Mesendoderm (in vitro differentiated cells): ENCODE measurements around the gene SDR39U1.

Source experiments
- DNase-seq: peaks from one replicate; pipeline ENCODE4 v3.0.0; 2013
- H2AK5ac ChIP-seq: 2 replicates; pipeline ENCODE4 v1.6.1; 2013; ENCODE audit warnings: low read length, inconsistent platforms
- H2BK120ac ChIP-seq: 2 replicates; pipeline ENCODE4 v1.6.1; 2013; ENCODE audit warnings: low read depth, mild to moderate bottlenecking, low read length, moderate library complexity, mixed read lengths
- H2BK15ac ChIP-seq: replicated peaks from 2 replicates; pipeline ENCODE4 v1.6.1; 2013; ENCODE audit warnings: low read depth, mild to moderate bottlenecking, moderate library complexity
- H2BK5ac ChIP-seq: 2 replicates; pipeline ENCODE4 v1.6.1; 2013; ENCODE audit warnings: low read length, inconsistent platforms
- H3K18ac ChIP-seq: 2 replicates; pipeline ENCODE4 v1.6.1; 2013; ENCODE audit warnings: mild to moderate bottlenecking, low read length, mixed read lengths
- H3K23ac ChIP-seq: one replicate; pipeline ENCODE4 v1.6.1; 2013; ENCODE audit warnings: low read length
- H3K27ac ChIP-seq: 2 replicates; pipeline ENCODE4 v1.5.1; 2013; ENCODE audit warnings: low read depth, mild to moderate bottlenecking, inconsistent platforms, low read length, moderate library complexity
- H3K27me3 ChIP-seq: 2 replicates; pipeline ENCODE4 v1.6.1; 2013; ENCODE audit warnings: low read length, control low read depth, mild to moderate bottlenecking, inconsistent platforms; ENCODE audit not compliant: insufficient read depth, poor library complexity
- H3K36me3 ChIP-seq: 2 replicates; pipeline ENCODE4 v1.6.1; 2013; ENCODE audit warnings: low read length, inconsistent platforms; ENCODE audit not compliant: control insufficient read depth, insufficient read depth
- H3K4ac ChIP-seq: one replicate; pipeline ENCODE4 v1.6.1; 2013; ENCODE audit warnings: low read depth, mild to moderate bottlenecking, low read length, moderate library complexity
- H3K4me1 ChIP-seq: 2 replicates; pipeline ENCODE4 v1.6.1; 2013; ENCODE audit warnings: low read depth, low read length, inconsistent platforms; ENCODE audit not compliant: control insufficient read depth
- H3K4me2 ChIP-seq: 2 replicates; pipeline ENCODE4 v1.6.1; 2013; ENCODE audit warnings: low read length
- H3K4me3 ChIP-seq: 2 replicates; pipeline ENCODE4 v1.5.1; 2013; ENCODE audit warnings: mild to moderate bottlenecking, low read length
- H3K56ac ChIP-seq: one replicate; pipeline ENCODE4 v1.6.1; 2013; ENCODE audit warnings: low read length
- H3K79me1 ChIP-seq: 2 replicates; pipeline ENCODE4 v1.6.1; 2013; ENCODE audit warnings: low read length, inconsistent platforms
- H3K79me2 ChIP-seq: 2 replicates; pipeline ENCODE4 v1.6.1; 2013; ENCODE audit warnings: mild to moderate bottlenecking, low read length; ENCODE audit not compliant: control insufficient read depth, insufficient read depth
- H3K9ac ChIP-seq: 2 replicates; pipeline ENCODE4 v1.6.1; 2013; ENCODE audit warnings: low read length, inconsistent platforms
- H4K5ac ChIP-seq: one replicate; pipeline ENCODE4 v1.6.1; 2013; ENCODE audit warnings: low read length
- H4K8ac ChIP-seq: one replicate; pipeline ENCODE4 v1.6.1; 2013; ENCODE audit warnings: low read depth, mild to moderate bottlenecking, control low read depth, low read length, moderate library complexity
- WGBS: extraction: QIAGEN DNeasy Blood & Tissue Kit; methylation state at CpG from one replicate; pipeline ENCODE4 v1.1.7; 2013; ENCODE audit warnings: low lambda C conversion rate, missing lambda C conversion rate; ENCODE audit not compliant: insufficient coverage; ENCODE audit errors: extremely low coverage; 5-methylcytosine and 5-hydroxymethylcytosine counted together

Gene SDR39U1

GRCh38 chr14:24432259-24433131, 10.1 kb downstream of the SDR39U1 start:
- peak overlapping the region; percentile 73 for H3K56ac ChIP-seq
- no peak overlapping the region for H2BK15ac ChIP-seq
- DNase-seq: no peak
- H2BK120ac ChIP-seq: no peak overlapping the region
- WGBS: no CpG with 5 or more reads among the region's 24 CpGs
- H3K9ac ChIP-seq: no peak overlapping the region
- no peak overlapping the region for H3K4ac ChIP-seq
- H3K27ac ChIP-seq: no peak overlapping the region
- H3K27me3 ChIP-seq: no peaks in the 10 kb centered on the region
- H3K4me2 ChIP-seq: no peak overlapping the region
- H2AK5ac ChIP-seq: no peak overlapping the region
- no peak overlapping the region for H3K23ac ChIP-seq
- no peak overlapping the region for H4K5ac ChIP-seq
- H3K79me1 ChIP-seq: no peaks in the 10 kb centered on the region
- no peak overlapping the region for H3K18ac ChIP-seq
- no peaks in the 10 kb centered on the region for H3K79me2 ChIP-seq
- H3K36me3 ChIP-seq: no peaks in the 10 kb centered on the region
- no peak overlapping the region for H3K4me3 ChIP-seq
- H4K8ac ChIP-seq: no peak overlapping the region
- H3K4me1 ChIP-seq: peaks cover 2% of the 10 kb centered on the region
- no peak overlapping the region for H2BK5ac ChIP-seq

- Histone ChIP-seq H3K4me2 (no peak overlapping the region), H3K79me1 (no peaks in the 10 kb centered on the region), H3K4ac (no peak overlapping the region), H3K36me3 (no peaks in the 10 kb centered on the region), H4K5ac (no peak overlapping the region), H3K79me2 (no peaks in the 10 kb centered on the region), H3K18ac (no peak overlapping the region), H3K4me1 (peaks cover 2% of the 10 kb centered on the region), H3K56ac (peak overlapping the region; percentile 73), H2BK5ac (no peak overlapping the region), H3K23ac (no peak overlapping the region), H2AK5ac (no peak overlapping the region), H2BK15ac (no peak overlapping the region), H2BK120ac (no peak overlapping the region), H3K27ac (no peak overlapping the region), H3K27me3 (no peaks in the 10 kb centered on the region), H3K9ac (no peak overlapping the region), H4K8ac (no peak overlapping the region), H3K4me3 (no peak overlapping the region)
- DNase-seq: peak; percentile 97
- no CpG with 5 or more reads among the region's 15 CpGs for WGBS
Observed at GRCh38 chr14:24431569-24432258, 10.9 kb downstream of the SDR39U1 start.

- H2BK120ac ChIP-seq: no peak overlapping the region
- peak overlapping the region; percentile 74 for H3K9ac ChIP-seq
- no peak overlapping the region for H3K4ac ChIP-seq
- H4K8ac ChIP-seq: no peak overlapping the region
- DNase-seq: peak; percentile 46
- no peaks in the 10 kb centered on the region for H3K79me1 ChIP-seq
- no peak overlapping the region for H2BK15ac ChIP-seq
- no peak overlapping the region for H3K27ac ChIP-seq
- no peak overlapping the region for H2BK5ac ChIP-seq
- H3K23ac ChIP-seq: no peak overlapping the region
- H4K5ac ChIP-seq: no peak overlapping the region
- H3K56ac ChIP-seq: peak overlapping the region; percentile 96
- no peaks in the 10 kb centered on the region for H3K27me3 ChIP-seq
- H3K18ac ChIP-seq: peak overlapping the region; percentile 91
- H3K36me3 ChIP-seq: no peaks in the 10 kb centered on the region
- no peaks in the 10 kb centered on the region for H3K79me2 ChIP-seq
- H3K4me3 ChIP-seq: peak overlapping the region; percentile 61
- peaks cover 2% of the 10 kb centered on the region for H3K4me1 ChIP-seq
- no CpG with 5 or more reads among the region's 19 CpGs for WGBS
- no peak overlapping the region for H2AK5ac ChIP-seq
- H3K4me2 ChIP-seq: peak overlapping the region; percentile 85
Observed at GRCh38 chr14:24430682-24431568, 11.7 kb downstream of the SDR39U1 start.

- WGBS: no CpG with 5 or more reads among the region's 28 CpGs
- DNase-seq: peak; percentile 79
- Histone ChIP-seq H3K56ac (peak overlapping the region; percentile 96), H2BK15ac (no peak overlapping the region), H3K23ac (no peak overlapping the region), H3K79me1 (no peaks in the 10 kb centered on the region), H3K27ac (peak overlapping the region; percentile 62), H2BK120ac (no peak overlapping the region), H3K36me3 (no peaks in the 10 kb centered on the region), H3K27me3 (no peaks in the 10 kb centered on the region), H2AK5ac (no peak overlapping the region), H3K18ac (peak overlapping the region; percentile 91), H2BK5ac (no peak overlapping the region), H4K8ac (no peak overlapping the region), H3K9ac (peak overlapping the region; percentile 74), H3K4me2 (peak overlapping the region; percentile 85), H3K4ac (no peak overlapping the region), H4K5ac (no peak overlapping the region), H3K4me1 (peaks cover 2% of the 10 kb centered on the region), H3K79me2 (no peaks in the 10 kb centered on the region), H3K4me3 (peak overlapping the region; percentile 61)
Observed at GRCh38 chr14:24430143-24430681, 12.4 kb downstream of the SDR39U1 start.

GRCh38 chr14:24429395-24430142, 13.0 kb downstream of the SDR39U1 start, which contains the start of the genes CBLN3 and KHNYN:
CBLN3 (minus strand) TSS chr14:24429668; CDS start chr14:24429054, 614 bp downstream.
KHNYN (plus strand) TSS chr14:24429954; CDS start chr14:24430731, 777 bp downstream.
- peak within 1 kb of the TSS; percentile 2 for H4K8ac ChIP-seq
- peak within 1 kb of the TSS; percentile 96 for H3K56ac ChIP-seq
- peak within 1 kb of the TSS; percentile 45 for H2BK5ac ChIP-seq
- peak within 1 kb of the TSS; percentile 62 for H3K27ac ChIP-seq
- no peaks in the 10 kb centered on the region for H3K79me2 ChIP-seq
- DNase-seq: peak; percentile 92
- no peak within 1 kb of the TSS for H3K4ac ChIP-seq
- H3K27me3 ChIP-seq: no peaks in the 10 kb centered on the region
- peak within 1 kb of the TSS; percentile 91 for H3K18ac ChIP-seq
- no peaks in the 10 kb centered on the region for H3K36me3 ChIP-seq
- peaks cover 2% of the 10 kb centered on the region for H3K4me1 ChIP-seq
- H3K23ac ChIP-seq: peak within 1 kb of the TSS; percentile 57
- H2BK120ac ChIP-seq: no peak within 1 kb of the TSS
- peak within 1 kb of the TSS; percentile 89 for H3K9ac ChIP-seq
- WGBS: no CpG with 5 or more reads among the region's 57 CpGs
- H3K4me3 ChIP-seq: peak within 1 kb of the TSS; percentile 61
- no peak within 1 kb of the TSS for H2AK5ac ChIP-seq
- H3K79me1 ChIP-seq: no peaks in the 10 kb centered on the region
- no peak within 1 kb of the TSS for H4K5ac ChIP-seq
- H2BK15ac ChIP-seq: no peak within 1 kb of the TSS
- peak within 1 kb of the TSS; percentile 85 for H3K4me2 ChIP-seq
